ENCODE measurements around the gene CELSR1.
"Not testable (repeated sequence)": the region's sequence is repeated elsewhere in the genome, so short reads cannot be mapped to it uniquely, and the experiment has no call there.

The CELSR1 gene

GRCh38 chr22:46509416-46510089 lies 27.9 kb downstream of the CELSR1 start:
- DNase-seq = no peak

GRCh38 chr22:46508491-46508999 lies 28.9 kb downstream of the CELSR1 start:
- peak; percentile 68 for DNase-seq

GRCh38 chr22:46507451-46508425 lies 29.7 kb downstream of the CELSR1 start:
- DNase-seq = peak; percentile 42

- DNase-seq = no peak
Measured at GRCh38 chr22:46504584-46504983, 32.8 kb downstream of the CELSR1 start.

- no peak for DNase-seq
Measured at GRCh38 chr22:46502440-46503175, 34.8 kb downstream of the CELSR1 start.

- no peak for DNase-seq
Measured at GRCh38 chr22:46501701-46502100, 35.7 kb downstream of the CELSR1 start.

GRCh38 chr22:46501265-46501664 lies 36.2 kb downstream of the CELSR1 start:
- not testable (repeated sequence) for DNase-seq

GRCh38 chr22:46500201-46500600 lies 37.2 kb downstream of the CELSR1 start:
- DNase-seq = peak; percentile 88

GRCh38 chr22:46499805-46500189 lies 37.6 kb downstream of the CELSR1 start:
- peak; percentile 54 for DNase-seq

- no peak for DNase-seq
Measured at GRCh38 chr22:46491946-46492345, 45.5 kb downstream of the CELSR1 start.

GRCh38 chr22:46490538-46490937 lies 46.9 kb downstream of the CELSR1 start:
- no peak for DNase-seq

GRCh38 chr22:46486996-46487717 lies 50.3 kb downstream of the CELSR1 start:
- DNase-seq = no peak

GRCh38 chr22:46484861-46485595 lies 52.4 kb downstream of the CELSR1 start:
- peak; percentile 68 for DNase-seq

GRCh38 chr22:46484156-46484860 lies 53.1 kb downstream of the CELSR1 start:
- no peak for DNase-seq

GRCh38 chr22:46483353-46483752 lies 54.1 kb downstream of the CELSR1 start:
- DNase-seq = no peak

- no peak for DNase-seq
Measured at GRCh38 chr22:46482056-46482675, 55.3 kb downstream of the CELSR1 start.

- DNase-seq = no peak
Measured at GRCh38 chr22:46481386-46481785, 56.0 kb downstream of the CELSR1 start.

- DNase-seq = no peak
Measured at GRCh38 chr22:46480396-46480795, 57.0 kb downstream of the CELSR1 start.

- no peak for DNase-seq
Measured at GRCh38 chr22:46479046-46479445, 58.4 kb downstream of the CELSR1 start.

- no peak for DNase-seq
Measured at GRCh38 chr22:46478083-46478551, 59.3 kb downstream of the CELSR1 start.

Data from retina (tissue), 1 donor.